Endodermal cell (in vitro differentiated cells): ENCODE results near the gene POLA2. TPM values are rescaled to one million over a fixed set of nuclear protein-coding genes. Genes with fewer than 3 reads are reported as not detected.
A peak's percentile ranks its signal among the peaks of the same experiment; 100 is the strongest.

Experiments used
- DNase-seq: peaks from one replicate; pipeline ENCODE4 v3.0.0-alpha.2; 2017
- H3K27ac ChIP-seq: 2 replicates; pipeline ENCODE4 v1.5.1; 2013; ENCODE audit warnings: mild to moderate bottlenecking, low read depth, low read length, moderate library complexity
- H3K27me3 ChIP-seq: 2 replicates; pipeline ENCODE4 v1.6.1; 2013; ENCODE audit warnings: mild to moderate bottlenecking, low read length, moderate library complexity; ENCODE audit not compliant: insufficient read depth, control insufficient read depth, poor library complexity, severe bottlenecking
- H3K36me3 ChIP-seq: 2 replicates; pipeline ENCODE4 v1.7.0; 2013; ENCODE audit warnings: mild to moderate bottlenecking, low read length, moderate library complexity; ENCODE audit not compliant: control insufficient read depth, insufficient read depth
- H3K4me1 ChIP-seq: one replicate; pipeline ENCODE4 v1.7.0; 2013; ENCODE audit warnings: low read length; ENCODE audit not compliant: control insufficient read depth, insufficient read depth
- H3K4me3 ChIP-seq: 2 replicates; pipeline ENCODE4 v1.5.1; 2013; ENCODE audit warnings: mild to moderate bottlenecking, low read length, moderate library complexity
- H3K9ac ChIP-seq: 2 replicates; pipeline ENCODE4 v1.6.1; 2013; ENCODE audit warnings: mild to moderate bottlenecking, low read length, moderate library complexity; ENCODE audit not compliant: poor library complexity, severe bottlenecking; ENCODE audit errors: extremely low read depth
- H3K9me3 ChIP-seq: 2 replicates; pipeline ENCODE4 v1.6.1; 2013; ENCODE audit warnings: mild to moderate bottlenecking, low read length, moderate library complexity; ENCODE audit not compliant: control insufficient read depth
- H3K27ac Mint-ChIP-seq: 2 replicates; pipeline ENCODE4 v1.8.0; 2020; ENCODE audit warnings: mixed read lengths
- H3K27me3 Mint-ChIP-seq: 2 replicates; pipeline ENCODE4 v1.8.0; 2021; ENCODE audit warnings: mild to moderate bottlenecking, mixed read lengths; ENCODE audit not compliant: insufficient read depth
- H3K36me3 Mint-ChIP-seq: 2 replicates; pipeline ENCODE4 v1.8.0; 2020; ENCODE audit warnings: low read depth, mixed read lengths
- H3K4me1 Mint-ChIP-seq: 2 replicates; pipeline ENCODE4 v1.8.0; 2020; ENCODE audit warnings: mixed read lengths
- H3K4me3 Mint-ChIP-seq: 2 replicates; pipeline ENCODE4 v1.8.0; 2020; ENCODE audit warnings: mild to moderate bottlenecking, moderate library complexity, mixed read lengths
- H3K9me3 Mint-ChIP-seq: 2 replicates; pipeline ENCODE4 v1.8.0; 2020; ENCODE audit warnings: mild to moderate bottlenecking, mixed read lengths
- CTCF ChIP-seq: fragments of 200-600 bp; sonication (generic); conservative IDR thresholded peaks from 2 replicates; pipeline ENCODE4 v1.5.0; 2021; ENCODE audit warnings: antibody characterized with exemption, mild to moderate bottlenecking
- whole genome bisulfite sequencing, 2 experiments: methylation state at CpG; one replicate each; pipeline versions ENCODE4 v1.1.5 to v1.1.7; 2013; ENCODE audit warnings: missing lambda C conversion rate in 2 of 2, mixed read lengths in 1 of 2; ENCODE audit not compliant: insufficient coverage in 1 of 2, insufficient read length in 1 of 2; 5-methylcytosine and 5-hydroxymethylcytosine counted together
- total RNA-seq, 2 donors: library from RNA; stranded (reverse); fragmentation: NEBNext Ultra II Directional in 1 of 2; extraction: Animal tissue kit (Norgen Biotek cat#: 25700) in 1 of 2; gene quantifications; 2 replicates in 1 of 2; 3 replicates in 1 of 2; pipeline ENCODE4 v1.2.1, GENCODE V29; 2021

The POLA2 gene
- total RNA-seq, 2 donors from 2014 or later, result 42.2 to 65.0 TPM

DNA sequence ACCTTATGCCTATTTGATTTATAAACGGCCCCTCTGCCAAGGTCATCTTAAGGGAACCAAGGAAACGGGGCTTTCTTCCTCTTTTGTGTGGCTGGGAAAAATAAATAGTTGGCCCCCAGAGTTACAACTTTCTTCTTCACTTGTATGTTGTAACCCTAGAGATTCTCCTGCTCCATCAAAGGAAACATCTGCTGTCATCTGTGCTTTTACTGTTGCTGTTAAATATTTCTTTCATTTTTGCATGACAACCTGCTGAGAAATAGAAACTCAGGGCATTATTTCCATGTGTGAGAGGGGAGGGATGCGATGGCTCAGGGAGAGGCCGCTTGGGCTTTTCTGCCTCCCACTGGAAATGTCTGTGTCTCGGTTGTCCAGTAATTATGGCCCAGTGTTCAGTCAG, 31.1 kb downstream of the POLA2 start:
- WGBS, 2 experiments, result 91 to 95% methylated on average over 3 to 5 of the region's 5 CpGs
- no peak overlapping the region for H3K27ac Mint-ChIP-seq
- H3K36me3 Mint-ChIP-seq, result peaks cover 73% of the 10 kb centered on the region
- H3K9ac ChIP-seq, result no peak overlapping the region
- H3K9me3 ChIP-seq, result no peaks in the 10 kb centered on the region
- H3K27ac ChIP-seq, result no peak overlapping the region
- TF ChIP-seq CTCF, result no peak
- no peak for DNase-seq
- peaks cover 81% of the 10 kb centered on the region for H3K36me3 ChIP-seq
- no peaks in the 10 kb centered on the region for H3K9me3 Mint-ChIP-seq
- H3K4me1 Mint-ChIP-seq, result no peaks in the 10 kb centered on the region
- H3K27me3 Mint-ChIP-seq, result no peaks in the 10 kb centered on the region
- H3K4me1 ChIP-seq, result no peaks in the 10 kb centered on the region
- no peak overlapping the region for H3K4me3 ChIP-seq
- H3K4me3 Mint-ChIP-seq, result no peak overlapping the region
- no peaks in the 10 kb centered on the region for H3K27me3 ChIP-seq

- Mint-ChIP-seq H3K27me3 (no peaks in the 10 kb centered on the region), H3K36me3 (peaks cover 70% of the 10 kb centered on the region), H3K4me1 (no peaks in the 10 kb centered on the region), H3K4me3 (no peak overlapping the region), H3K27ac (peak overlapping the region; percentile 18), H3K9me3 (no peaks in the 10 kb centered on the region)
- H3K27me3 ChIP-seq, result no peaks in the 10 kb centered on the region
- no peaks in the 10 kb centered on the region for H3K4me1 ChIP-seq
- H3K4me3 ChIP-seq, result no peak overlapping the region
- peak overlapping the region; percentile 38 for H3K27ac ChIP-seq
- no peak for TF ChIP-seq CTCF
- H3K9ac ChIP-seq, result no peak overlapping the region
- H3K36me3 ChIP-seq, result peaks cover 71% of the 10 kb centered on the region
- 95 to 97% methylated on average over 6 to 10 of the region's 10 CpGs for WGBS, 2 experiments
- H3K9me3 ChIP-seq, result no peaks in the 10 kb centered on the region
- DNase-seq, result no peak
Measured at GRCh38 chr11:65293909-65294381, 32.2 kb downstream of the POLA2 start.

GRCh38 chr11:65295001-65295400, 33.2 kb downstream of the POLA2 start:
- 95 to 97% methylated on average over 11 of the region's 11 CpGs for WGBS, 2 experiments
- Mint-ChIP-seq H3K4me3 (no peak overlapping the region), H3K27me3 (no peaks in the 10 kb centered on the region), H3K9me3 (no peaks in the 10 kb centered on the region), H3K27ac (no peak overlapping the region), H3K4me1 (no peaks in the 10 kb centered on the region), H3K36me3 (peaks cover 65% of the 10 kb centered on the region)
- no peaks in the 10 kb centered on the region for H3K27me3 ChIP-seq
- H3K9me3 ChIP-seq, result no peaks in the 10 kb centered on the region
- no peak overlapping the region for H3K9ac ChIP-seq
- H3K27ac ChIP-seq, result no peak overlapping the region
- no peak for TF ChIP-seq CTCF
- DNase-seq, result no peak
- H3K36me3 ChIP-seq, result peaks cover 61% of the 10 kb centered on the region
- no peaks in the 10 kb centered on the region for H3K4me1 ChIP-seq
- H3K4me3 ChIP-seq, result no peak overlapping the region
